Hindlimb muscle (tissue), 1 donor: ENCODE data around the gene ZNF521. TPM values are rescaled to one million over a fixed set of nuclear protein-coding genes. Genes with fewer than 3 reads are reported as not detected.
"Not testable (repeated sequence)": the region's sequence is repeated elsewhere in the genome, so short reads cannot be mapped to it uniquely, and the experiment has no call there.

Experiments
- DNase-seq: peaks from one replicate; pipeline ENCODE4 v3.0.0-alpha.2; 2013
- polyA plus RNA-seq: library from polyadenylated mRNA; unstranded; fragments of 120-200 nt; gene quantifications from one replicate; pipeline ENCODE4 v1.2.1, GENCODE V29; 2013; ENCODE audit not compliant: insufficient read length

The ZNF521 gene
- polyA plus RNA-seq, 1 donor, result 50.6 TPM

- DNase-seq, result peak; percentile 49
Measured at GRCh38 chr18:25288340-25288938, 63.5 kb downstream of the ZNF521 start.

- DNase-seq, result peak; percentile 22
Measured at GRCh38 chr18:25287106-25287505, 64.9 kb downstream of the ZNF521 start.

GRCh38 chr18:25284861-25285550, 67.0 kb downstream of the ZNF521 start:
- peak; percentile 45 for DNase-seq

- no peak for DNase-seq
Measured at GRCh38 chr18:25284281-25284680, 67.7 kb downstream of the ZNF521 start.

GRCh38 chr18:25283781-25284180, 68.2 kb downstream of the ZNF521 start:
- DNase-seq, result peak; percentile 26

- no peak for DNase-seq
Measured at GRCh38 chr18:25282896-25283703, 68.9 kb downstream of the ZNF521 start.

- no peak for DNase-seq
Measured at GRCh38 chr18:25282282-25282681, 69.7 kb downstream of the ZNF521 start.

- DNase-seq, result no peak
Measured at GRCh38 chr18:25281556-25281955, 70.4 kb downstream of the ZNF521 start.

GRCh38 chr18:25279961-25280360, 72.0 kb downstream of the ZNF521 start:
- no peak for DNase-seq

- DNase-seq, result no peak
Measured at GRCh38 chr18:25279556-25279955, 72.4 kb downstream of the ZNF521 start.

GRCh38 chr18:25279133-25279532, 72.8 kb downstream of the ZNF521 start:
- no peak for DNase-seq

GRCh38 chr18:25278394-25278793, 73.6 kb downstream of the ZNF521 start:
- DNase-seq, result no peak

GRCh38 chr18:25275412-25276001, 76.5 kb downstream of the ZNF521 start:
- peak; percentile 48 for DNase-seq

- no peak for DNase-seq
Measured at GRCh38 chr18:25274926-25275325, 77.0 kb downstream of the ZNF521 start.

GRCh38 chr18:25266931-25267527, 84.9 kb downstream of the ZNF521 start:
- DNase-seq, result not testable (repeated sequence)

- DNase-seq, result no peak
Measured at GRCh38 chr18:25262920-25263319, 89.0 kb downstream of the ZNF521 start.

- no peak for DNase-seq
Measured at GRCh38 chr18:25261768-25262167, 90.2 kb downstream of the ZNF521 start.

- no peak for DNase-seq
Measured at GRCh38 chr18:25256439-25256838, 95.5 kb downstream of the ZNF521 start.

- DNase-seq, result no peak
Measured at GRCh38 chr18:25253779-25254178, 98.2 kb downstream of the ZNF521 start.

- no peak for DNase-seq
Measured at GRCh38 chr18:25253136-25253535, 98.8 kb downstream of the ZNF521 start.

GRCh38 chr18:25251068-25251467, 100.9 kb downstream of the ZNF521 start:
- DNase-seq, result no peak

GRCh38 chr18:25250474-25250851, 101.5 kb downstream of the ZNF521 start:
- no peak for DNase-seq

- no peak for DNase-seq
Measured at GRCh38 chr18:25248755-25249154, 103.2 kb downstream of the ZNF521 start.
